ACC112 (cell line): ENCODE measurements around the gene TOX2.

Source experiments
- H2AFZ ChIP-seq: fragments of 200-600 bp; sonication (generic); one replicate; pipeline ENCODE4 v1.6.0; 2017; ENCODE audit warnings: antibody characterized with exemption, low read length; ENCODE audit not compliant: unreplicated experiment
- H3K27ac ChIP-seq: fragments of 200-600 bp; sonication (generic); 2 replicates; pipeline ENCODE4 v1.5.1; 2014; ENCODE audit warnings: low read depth, mild to moderate bottlenecking, antibody characterized with exemption, low read length, moderate library complexity
- H3K27me3 ChIP-seq: fragments of 200-600 bp; sonication (generic); 2 replicates; pipeline ENCODE4 v1.6.1; 2014; ENCODE audit warnings: mild to moderate bottlenecking, antibody characterized with exemption, low read length, moderate library complexity, mixed read lengths; ENCODE audit not compliant: insufficient read depth
- H3K36me3 ChIP-seq: fragments of 200-600 bp; sonication (generic); 2 replicates; pipeline ENCODE4 v1.6.1; 2016; ENCODE audit warnings: mild to moderate bottlenecking, antibody characterized with exemption, low read length, moderate library complexity, mixed read lengths; ENCODE audit not compliant: insufficient read depth
- H3K4me1 ChIP-seq: fragments of 200-600 bp; sonication (generic); one replicate; pipeline ENCODE4 v1.6.1; 2016; ENCODE audit warnings: low read length, mixed read lengths; ENCODE audit not compliant: insufficient read depth, unreplicated experiment, control insufficient read depth
- H3K4me3 ChIP-seq: fragments of 200-600 bp; sonication (generic); 2 replicates; pipeline ENCODE4 v1.5.1; 2014; ENCODE audit warnings: mild to moderate bottlenecking, low read depth, low read length
- H3K79me2 ChIP-seq: fragments of 200-600 bp; sonication (generic); one replicate; pipeline ENCODE4 v1.6.0; 2016; ENCODE audit warnings: low read length; ENCODE audit not compliant: control insufficient read depth, unreplicated experiment, insufficient read depth

TOX2 gene

GRCh38 chr20:44001667-44002596 is 87.3 kb downstream of the TOX2 start:
- H3K27ac ChIP-seq: no peak overlapping the region
- H3K27me3 ChIP-seq: peaks cover 13% of the 10 kb centered on the region; the same call in 1 of the 2 replicates
- no peaks in the 10 kb centered on the region for H3K4me1 ChIP-seq

GRCh38 chr20:44002861-44003260 is 88.2 kb downstream of the TOX2 start:
- Histone ChIP-seq H3K4me1 (no peaks in the 10 kb centered on the region), H3K27me3 (peaks cover 13% of the 10 kb centered on the region; the same call in 1 of the 2 replicates), H3K4me3 (no peak overlapping the region), H3K36me3 (no peaks in the 10 kb centered on the region), H3K27ac (no peak overlapping the region), H3K79me2 (no peaks in the 10 kb centered on the region), H2AFZ (no peak overlapping the region)

More at GRCh38 chr20:44001667-44002596, 87.3 kb downstream of the TOX2 start:
- H2AFZ ChIP-seq: no peak overlapping the region
- H3K36me3 ChIP-seq: no peaks in the 10 kb centered on the region
- H3K79me2 ChIP-seq: no peaks in the 10 kb centered on the region
- no peak overlapping the region for H3K4me3 ChIP-seq

DNA sequence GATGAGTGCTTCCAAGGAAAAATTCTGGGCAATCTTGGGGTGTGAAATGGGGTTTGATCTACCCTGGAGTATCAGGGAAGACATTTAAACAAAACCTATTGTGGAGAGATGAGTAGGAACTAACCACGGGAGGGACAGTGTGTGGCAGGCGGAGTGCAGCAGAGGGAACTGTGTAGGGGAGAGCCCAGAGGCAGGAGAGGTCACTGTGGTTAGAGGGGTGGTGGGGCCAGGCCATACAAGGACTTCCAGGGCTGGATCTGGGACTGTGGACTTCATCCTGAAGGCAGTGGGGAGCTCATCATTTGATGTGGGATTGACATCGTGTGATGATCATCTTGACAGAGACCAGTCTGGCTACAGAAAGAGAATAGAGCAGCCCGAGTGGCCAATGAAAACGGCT is 89.0 kb downstream of the TOX2 start:
- Histone ChIP-seq H3K79me2 (no peaks in the 10 kb centered on the region), H2AFZ (no peak overlapping the region), H3K27me3 (peaks cover 13% of the 10 kb centered on the region; the same call in 1 of the 2 replicates)

DNA sequence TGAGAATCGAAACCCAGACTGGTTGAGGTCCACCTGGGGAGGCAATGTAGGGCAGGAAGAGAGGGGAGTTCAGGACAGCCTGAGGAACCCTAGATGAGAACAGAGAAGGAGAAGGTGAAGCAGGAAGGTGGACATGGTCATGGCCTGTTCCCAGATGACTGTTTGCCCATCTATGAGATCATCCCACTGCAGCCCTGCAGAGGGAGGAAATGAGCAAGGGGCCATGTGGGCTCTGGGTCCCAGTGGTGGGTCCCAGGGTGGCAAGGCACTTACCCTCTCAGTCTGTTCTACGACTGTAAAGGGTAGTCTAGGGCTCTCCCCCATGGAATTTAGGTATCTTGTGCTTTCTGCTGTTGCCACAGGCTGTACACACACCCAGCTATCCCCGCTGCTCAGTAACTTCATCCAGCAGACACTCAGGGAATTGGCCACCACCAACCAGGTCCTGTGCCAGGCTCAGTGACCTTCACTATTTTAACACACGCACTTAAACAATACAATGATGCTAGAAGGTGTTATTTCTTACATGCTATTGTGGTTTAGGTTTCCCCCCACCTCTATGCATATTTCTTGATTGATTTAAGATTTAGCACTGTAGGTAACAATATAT is 89.8 kb downstream of the TOX2 start:
- H3K36me3 ChIP-seq: no peaks in the 10 kb centered on the region
- H3K27ac ChIP-seq: no peak overlapping the region
- H3K79me2 ChIP-seq: no peaks in the 10 kb centered on the region

More for the DNA sequence above, 89.0 kb downstream of the TOX2 start:
- Histone ChIP-seq H3K4me1 (no peaks in the 10 kb centered on the region), H3K4me3 (no peak overlapping the region), H3K27ac (no peak overlapping the region), H3K36me3 (no peaks in the 10 kb centered on the region)

DNA sequence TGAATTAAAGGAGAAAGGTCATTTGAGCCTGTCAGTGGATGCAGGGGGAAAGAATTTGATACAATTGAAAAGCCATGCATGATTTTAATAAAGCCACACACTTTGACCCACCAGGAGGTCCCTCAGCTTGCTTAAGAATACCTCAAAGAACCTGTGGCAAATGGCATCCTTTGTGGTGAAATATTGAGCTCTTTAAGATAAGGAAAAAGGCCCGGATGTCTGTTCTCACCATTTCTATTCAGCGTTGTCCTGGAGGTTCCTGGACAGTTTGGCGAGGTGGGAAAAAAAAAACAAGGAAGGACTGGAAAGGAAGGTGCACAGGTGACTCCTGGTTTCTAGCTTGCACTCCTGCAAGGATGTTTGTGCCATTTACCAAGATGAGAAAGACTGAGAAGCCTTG is 91.0 kb downstream of the TOX2 start:
- H3K4me1 ChIP-seq: no peaks in the 10 kb centered on the region
- H3K27ac ChIP-seq: no peak overlapping the region
- H3K79me2 ChIP-seq: no peaks in the 10 kb centered on the region
- H2AFZ ChIP-seq: no peak overlapping the region
- H3K27me3 ChIP-seq: peaks cover 13% of the 10 kb centered on the region; the same call in 1 of the 2 replicates
- no peak overlapping the region for H3K4me3 ChIP-seq
- no peaks in the 10 kb centered on the region for H3K36me3 ChIP-seq

More for the DNA sequence above, 89.8 kb downstream of the TOX2 start:
- Histone ChIP-seq H3K4me1 (no peaks in the 10 kb centered on the region), H2AFZ (no peak overlapping the region), H3K27me3 (peaks cover 13% of the 10 kb centered on the region; the same call in 1 of the 2 replicates), H3K4me3 (no peak overlapping the region)

- Histone ChIP-seq H3K27me3 (peaks cover 11% of the 10 kb centered on the region; the same call in 1 of the 2 replicates), H3K27ac (no peak overlapping the region), H3K79me2 (no peaks in the 10 kb centered on the region), H3K36me3 (no peaks in the 10 kb centered on the region), H3K4me3 (no peak overlapping the region), H2AFZ (no peak overlapping the region), H3K4me1 (no peaks in the 10 kb centered on the region)
Observed at GRCh38 chr20:44006126-44006525, 91.5 kb downstream of the TOX2 start.

- H3K4me1 ChIP-seq: no peaks in the 10 kb centered on the region
Observed at GRCh38 chr20:44006578-44006977, 91.9 kb downstream of the TOX2 start.

GRCh38 chr20:44008806-44009678 is 94.4 kb downstream of the TOX2 start:
- H3K27ac ChIP-seq: no peak overlapping the region
- H3K4me1 ChIP-seq: no peaks in the 10 kb centered on the region
- H2AFZ ChIP-seq: no peak overlapping the region
- H3K79me2 ChIP-seq: no peaks in the 10 kb centered on the region
- 0 out of 2 replicates have a peak, but pooled peaks cover 7% of the 10 kb centered on the region for H3K27me3 ChIP-seq
- no peaks in the 10 kb centered on the region for H3K36me3 ChIP-seq
- H3K4me3 ChIP-seq: no peak overlapping the region

More at GRCh38 chr20:44006578-44006977, 91.9 kb downstream of the TOX2 start:
- Histone ChIP-seq H3K36me3 (no peaks in the 10 kb centered on the region), H2AFZ (no peak overlapping the region), H3K27me3 (peaks cover 10% of the 10 kb centered on the region; the same call in 1 of the 2 replicates), H3K27ac (no peak overlapping the region), H3K79me2 (no peaks in the 10 kb centered on the region), H3K4me3 (no peak overlapping the region)

- H3K4me1 ChIP-seq: no peaks in the 10 kb centered on the region
- no peak overlapping the region for H2AFZ ChIP-seq
- no peaks in the 10 kb centered on the region for H3K79me2 ChIP-seq
- peaks cover 7% of the 10 kb centered on the region; the same call in 1 of the 2 replicates for H3K27me3 ChIP-seq
- no peak overlapping the region for H3K27ac ChIP-seq
- no peak overlapping the region for H3K4me3 ChIP-seq
- H3K36me3 ChIP-seq: no peaks in the 10 kb centered on the region
Observed at GRCh38 chr20:44009679-44009992, 95.0 kb downstream of the TOX2 start.

GRCh38 chr20:44010162-44010704 is 95.6 kb downstream of the TOX2 start:
- Histone ChIP-seq H3K4me1 (no peaks in the 10 kb centered on the region), H3K4me3 (no peak overlapping the region), H3K27ac (no peak overlapping the region), H3K36me3 (no peaks in the 10 kb centered on the region), H3K27me3 (peaks cover 9% of the 10 kb centered on the region; the same call in 1 of the 2 replicates), H3K79me2 (no peaks in the 10 kb centered on the region), H2AFZ (no peak overlapping the region)
